ENCODE measurements around the gene IQCK.
"Not testable (repeated sequence)": the region's sequence is repeated elsewhere in the genome, so short reads cannot be mapped to it uniquely, and the experiment has no call there.

Gene IQCK

GRCh38 chr16:19700319-19700781, 17.7 kb upstream of the IQCK start:
- no peak for DNase-seq

DNA sequence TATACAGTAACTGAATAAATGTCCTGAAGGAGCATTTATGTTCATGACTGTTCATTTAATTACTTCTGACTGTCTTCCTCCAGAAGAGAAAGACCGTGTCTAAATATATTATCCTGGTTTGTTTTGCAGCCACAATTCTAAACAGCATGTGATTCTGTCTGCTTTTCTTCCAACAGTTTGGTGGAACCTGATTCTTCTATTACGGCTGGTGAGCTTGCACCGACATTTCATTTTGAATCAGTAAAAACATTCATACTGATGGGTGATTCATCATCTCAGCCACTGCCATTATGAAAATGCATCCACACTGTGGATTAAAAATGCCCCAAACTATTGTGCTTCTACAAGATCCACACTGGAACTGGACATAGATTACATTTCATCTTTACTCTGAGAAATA, 17.0 kb upstream of the IQCK start:
- no peak for DNase-seq

GRCh38 chr16:19703172-19703889, 14.7 kb upstream of the IQCK start:
- no peak for DNase-seq

GRCh38 chr16:19704321-19705145, 13.5 kb upstream of the IQCK start:
- DNase-seq, result no peak

- DNase-seq, result no peak
These were observed 12.9 kb upstream of the IQCK start for GRCh38 chr16:19705146-19705501.

DNA sequence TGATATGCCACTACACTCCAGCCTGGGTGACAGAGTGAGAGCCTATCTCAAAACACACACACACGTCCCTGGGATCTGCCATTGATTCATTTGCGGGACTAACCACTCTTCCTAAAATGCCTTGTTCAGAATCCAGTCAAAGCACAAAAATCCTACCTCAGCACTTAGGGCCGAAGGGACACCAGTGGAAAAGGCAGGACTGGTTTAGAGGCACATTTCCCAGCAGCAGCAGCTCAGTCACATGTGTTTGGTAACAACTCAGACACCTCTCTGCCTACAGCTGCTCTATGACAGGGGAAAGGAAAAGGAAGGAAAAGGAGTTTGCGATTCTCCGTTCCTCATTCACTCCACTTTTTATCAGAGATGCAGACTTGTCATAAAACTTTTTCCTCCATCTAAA, 12.2 kb upstream of the IQCK start:
- no peak for DNase-seq

DNA sequence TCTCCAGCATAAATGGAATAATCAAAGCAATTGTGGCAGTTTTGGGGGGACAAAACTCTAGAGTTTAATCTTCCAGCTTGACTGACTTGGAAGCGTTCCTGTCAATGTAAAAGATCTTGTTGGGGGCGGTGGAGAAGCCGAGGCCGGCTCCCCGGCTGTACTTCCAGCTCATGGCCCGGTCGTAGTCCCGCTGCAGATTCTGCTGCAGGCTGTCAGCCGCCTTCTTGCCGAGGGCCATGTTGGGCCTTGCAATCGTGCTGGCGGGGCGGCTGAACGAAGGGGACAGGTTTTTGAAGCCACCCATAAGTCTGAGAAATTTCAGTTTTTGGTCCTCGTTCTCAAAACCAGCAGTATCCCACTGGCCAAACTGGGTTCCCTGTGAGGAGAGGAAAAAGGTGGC, 11.2 kb upstream of the IQCK start:
- DNase-seq, result no peak

- no peak for DNase-seq
These were observed 10.3 kb upstream of the IQCK start for GRCh38 chr16:19707569-19708295.

GRCh38 chr16:19708296-19709205, 9.5 kb upstream of the IQCK start:
- no peak for DNase-seq

DNA sequence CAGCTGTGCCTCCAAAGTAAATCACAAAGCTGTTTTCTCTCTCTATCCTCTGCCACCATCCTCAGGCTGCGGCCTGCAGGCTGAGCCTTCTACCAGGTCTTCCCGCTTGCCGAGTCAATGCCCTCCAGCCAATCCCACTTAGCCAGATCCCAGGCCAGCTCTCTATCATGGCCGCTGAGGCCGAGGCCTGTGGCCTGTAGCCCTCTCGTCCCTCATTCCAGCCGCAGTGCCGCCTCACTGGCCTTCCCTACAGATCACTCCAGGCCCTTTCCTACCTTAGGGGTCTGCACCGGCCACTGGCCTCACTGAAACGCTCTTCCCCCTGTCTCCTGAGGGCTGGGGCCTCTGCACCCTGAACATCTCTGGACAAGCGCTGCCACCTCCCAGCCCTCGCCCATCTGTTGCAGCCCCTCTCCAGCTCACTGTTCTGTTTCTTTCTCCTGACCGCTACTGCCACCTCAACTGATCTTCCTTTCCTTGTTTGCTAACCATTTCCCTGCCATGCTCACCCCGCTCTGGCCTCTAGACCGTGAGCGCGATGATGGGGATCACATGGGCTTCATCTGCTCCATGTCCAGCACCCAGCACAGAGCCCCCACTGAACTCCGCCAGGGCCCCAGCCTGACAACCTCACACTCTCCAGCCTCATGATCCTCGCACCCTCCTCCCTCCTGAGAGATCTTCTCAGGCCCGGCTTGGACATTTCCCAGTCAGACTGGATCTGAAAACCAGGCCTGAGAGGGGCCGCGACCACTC, 8.5 kb upstream of the IQCK start:
- no peak for DNase-seq

DNA sequence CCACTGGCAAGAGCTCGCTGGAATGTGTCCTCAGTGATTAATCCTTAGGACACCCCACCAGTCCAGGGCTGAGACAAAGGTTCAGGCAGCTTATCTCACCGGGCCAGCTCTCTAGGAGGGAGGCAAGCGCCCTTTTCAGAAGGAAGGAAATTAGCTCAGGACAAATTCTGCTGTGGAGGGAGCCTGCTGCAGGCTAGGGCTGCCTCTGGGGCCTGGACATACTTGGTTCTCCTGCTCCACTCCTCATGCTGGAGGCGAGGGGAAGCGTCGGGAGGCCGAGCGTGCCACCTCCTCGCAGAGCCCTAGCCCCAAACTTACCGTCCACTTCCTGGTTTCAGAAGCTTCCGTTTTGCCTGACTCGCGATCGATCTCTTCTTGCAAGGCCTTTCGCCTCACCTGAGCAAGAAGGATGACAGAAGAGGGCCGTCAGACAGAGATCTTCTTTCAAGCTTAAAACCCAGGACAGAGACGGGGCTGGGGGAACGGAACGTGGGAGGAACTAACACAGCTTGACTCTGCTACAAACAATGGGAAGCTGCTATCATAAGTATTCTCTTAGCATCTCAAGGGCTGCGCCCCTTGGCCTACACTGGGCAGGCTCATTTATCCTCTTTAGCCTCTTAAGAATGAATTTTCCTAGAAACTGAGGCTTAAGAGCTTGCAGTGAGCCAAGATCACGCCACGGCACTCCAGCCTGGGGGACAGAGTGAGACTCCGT, 7.7 kb upstream of the IQCK start:
- DNase-seq, result no peak

DNA sequence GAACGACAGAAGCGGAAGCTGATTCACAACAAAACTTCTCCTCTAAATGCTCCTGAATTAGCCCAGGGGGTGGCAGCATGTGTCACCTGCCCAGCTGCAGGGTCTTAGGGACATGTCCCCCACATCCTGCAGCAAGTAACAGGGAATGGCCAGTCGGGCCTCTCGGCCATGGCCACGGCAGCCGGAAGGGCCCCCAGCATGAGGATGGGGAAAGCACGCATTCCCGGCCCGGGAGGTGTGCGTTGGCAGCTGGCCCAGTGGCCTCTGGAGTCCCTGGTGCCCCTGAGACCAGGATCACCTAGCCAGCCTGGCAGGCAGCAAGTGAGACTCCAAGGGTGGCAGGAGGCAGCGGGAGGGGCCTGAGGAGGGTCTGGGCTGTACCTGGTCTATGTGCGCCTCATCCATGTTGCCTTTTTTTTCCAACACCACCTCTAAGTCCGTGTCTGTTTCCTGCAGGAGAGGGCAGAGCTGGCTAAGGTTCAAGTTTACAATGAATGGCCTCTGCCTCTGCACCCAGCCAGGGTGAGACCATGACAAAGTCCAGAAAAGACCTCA, 7.0 kb upstream of the IQCK start:
- no peak for DNase-seq

GRCh38 chr16:19711643-19712042, 6.4 kb upstream of the IQCK start:
- DNase-seq, result no peak

DNA sequence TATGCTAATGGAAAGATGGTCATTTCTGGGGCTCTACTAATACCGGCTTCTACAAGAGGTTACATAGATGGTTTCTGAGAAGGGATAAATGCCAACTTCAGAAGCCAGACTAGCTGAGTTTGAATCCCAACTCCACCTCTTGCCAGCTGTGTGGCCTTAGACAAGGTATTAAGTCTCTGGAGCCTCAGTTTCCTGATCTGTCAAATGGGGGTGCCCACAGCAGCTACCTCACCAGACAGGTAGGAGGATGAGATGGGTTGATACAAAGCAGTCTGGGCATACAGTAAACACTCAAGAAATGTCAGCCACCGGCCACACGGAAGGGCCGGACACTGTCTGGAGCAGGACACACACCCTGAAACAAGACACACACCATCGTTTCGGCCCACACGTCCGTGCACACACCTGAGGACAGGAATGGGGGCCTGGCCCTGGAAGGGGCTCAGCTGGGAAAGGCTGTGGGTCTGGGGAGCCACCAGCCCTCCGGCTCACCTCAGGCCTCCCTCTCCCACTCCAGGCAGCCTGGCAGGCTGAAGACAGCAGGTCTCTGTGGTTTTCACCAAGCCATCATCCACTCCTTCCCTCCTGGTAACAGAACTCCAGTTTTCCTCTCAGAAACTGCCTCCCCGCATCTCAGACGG, 5.5 kb upstream of the IQCK start:
- no peak for DNase-seq

- no peak for DNase-seq
These were observed 4.4 kb upstream of the IQCK start for GRCh38 chr16:19713697-19714096.

- no peak for DNase-seq
These were observed 2.5 kb upstream of the IQCK start for GRCh38 chr16:19715566-19715965.

- no peak for DNase-seq
These were observed 1.9 kb upstream of the IQCK start for GRCh38 chr16:19716183-19716582.

GRCh38 chr16:19716728-19717127, 1.3 kb upstream of the IQCK start:
- not testable (repeated sequence) for DNase-seq

GRCh38 chr16:19717314-19717713, 757 bp upstream of the IQCK start:
- no peak for DNase-seq

DNA sequence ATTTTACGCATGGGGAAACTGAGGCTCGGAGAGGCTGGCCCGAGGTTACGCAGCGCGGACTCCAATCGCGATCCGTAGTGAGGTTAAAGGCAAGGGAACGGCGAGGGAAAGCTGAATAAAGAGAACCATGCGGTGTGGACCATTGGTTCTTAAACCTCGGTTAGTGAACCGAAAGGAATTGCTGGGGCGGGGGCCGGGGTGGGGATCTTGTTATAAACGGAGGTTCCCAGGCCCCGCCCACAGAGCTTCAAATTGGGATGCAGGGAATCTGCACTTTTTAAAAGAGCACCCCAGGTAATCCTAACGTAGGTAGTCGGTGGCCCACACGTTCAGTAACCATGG, 524 bp downstream of the IQCK start:
- no peak for DNase-seq
